ENCODE measurements around the gene TUBGCP6. TPM values are rescaled to one million over a fixed set of nuclear protein-coding genes. Genes with fewer than 3 reads are reported as not detected.
A peak's percentile ranks its signal among the peaks of the same experiment; 100 is the strongest.

TUBGCP6 gene
- polyA plus RNA-seq, 3 donors = 3.7 to 72.8 (median 4.3) TPM

DNA sequence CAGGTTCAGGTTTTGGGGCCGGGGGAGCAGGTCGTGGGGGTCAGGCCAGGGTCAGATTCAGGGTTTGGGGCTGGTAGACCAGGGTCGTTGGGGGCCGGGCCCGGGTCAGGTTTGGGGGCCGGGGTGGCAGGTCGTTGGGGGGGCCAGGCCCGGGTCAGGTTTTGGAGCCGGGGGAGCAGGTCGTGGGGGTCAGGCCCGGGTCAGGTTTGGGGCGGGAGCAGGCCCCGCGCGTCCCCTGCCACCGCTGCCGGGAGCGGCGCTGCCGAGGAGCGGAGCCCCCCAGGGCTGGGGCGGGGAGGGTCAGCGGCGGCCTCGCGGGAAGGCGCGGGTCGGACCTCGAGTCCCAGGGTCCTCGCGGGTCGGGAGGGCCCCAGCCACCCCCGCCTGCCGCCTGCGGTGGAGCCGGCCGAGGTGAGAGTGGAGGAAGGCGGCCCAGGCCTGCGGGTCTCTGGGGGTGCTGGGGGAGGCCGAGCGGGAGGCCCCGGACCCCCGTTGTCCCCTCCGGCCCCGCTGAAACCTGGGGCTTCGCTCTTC lies 58.6 kb downstream of the TUBGCP6 start:
- intact Hi-C loops (cut with micrococcal nuclease) = loop anchor here (2.0 to 5.0 kb wide), 2 partner anchors 13 to 346 kb away; partner anchors contain the start of gene TYMP (in 1 of the 2)

DNA sequence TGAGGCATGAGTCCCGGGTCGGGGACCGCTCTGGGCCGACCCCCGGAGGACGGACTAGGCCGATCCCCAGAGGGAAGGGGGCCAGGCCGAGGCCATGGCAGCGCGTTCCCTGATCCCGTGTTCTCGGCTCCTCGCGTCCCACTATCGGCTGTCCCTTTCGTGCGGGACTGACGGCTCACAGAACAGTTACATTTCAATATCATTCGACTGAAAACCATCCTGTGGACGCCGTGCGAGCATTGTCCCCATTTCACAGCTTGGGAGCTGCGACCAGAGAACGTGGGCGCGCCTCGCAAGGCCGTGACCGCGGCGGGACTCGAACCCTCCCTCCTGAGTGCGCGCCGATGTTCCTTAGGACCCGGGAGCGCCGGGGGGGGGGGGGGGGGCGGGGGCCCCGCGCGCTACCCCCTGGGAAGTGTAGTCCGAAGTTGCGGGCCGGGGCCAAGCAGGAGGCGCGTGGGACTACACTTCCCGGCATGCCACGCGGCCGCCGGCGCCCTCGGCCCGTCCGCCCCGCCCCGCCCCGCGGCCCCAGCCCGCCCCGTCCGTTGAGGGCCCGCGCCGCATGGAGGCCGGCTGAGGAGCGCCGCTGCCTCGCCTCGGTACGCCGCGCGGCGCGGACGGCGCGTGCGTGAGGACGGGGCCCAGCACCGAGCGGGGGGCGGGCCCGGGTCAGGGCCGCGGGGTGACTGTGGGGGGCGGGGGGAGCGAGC lies 59.3 kb downstream of the TUBGCP6 start, which contains the start of gene TRABD:
TSS of gene TRABD (plus strand) at position 539 of the 713 bp plus-strand sequence. CDS start 7,148 bp downstream, outside the sequence.
- no peaks in the 10 kb centered on the region for H3K9me3 Mint-ChIP-seq
- peak within 1 kb of the TSS; percentile 95 for H3K4me3 Mint-ChIP-seq
- WGBS (ENCODE audit: insufficient coverage) = under 1% methylated on average over 37 of the region's 90 CpGs
- peak; percentile 82 to 87 (median 87) for DNase-seq
- H3K36me3 Mint-ChIP-seq = peaks cover 8 to 9% of the 10 kb centered on the region in 2 donors
- peak within 1 kb of the TSS; percentile 83 for H3K9ac ChIP-seq (ENCODE audit: insufficient read depth, low read length, poor library complexity, severe bottlenecking)
- H3K4me3 ChIP-seq (replicated peaks in 1 of 3; ENCODE audit: low read depth in 2 of 3, low read length in 3 of 3) = peak within 1 kb of the TSS; percentile 56 to 86 (median 58)
- H2AFZ ChIP-seq (ENCODE audit: insufficient read depth, low read depth, low read length, poor library complexity, severe bottlenecking) = peak within 1 kb of the TSS; percentile 83
- no peaks in the 10 kb centered on the region for H3K36me3 ChIP-seq (replicated peaks in 1 of 2; ENCODE audit: control insufficient read depth in 1 of 2, insufficient read depth in 2 of 2, low read length in 2 of 2)
- TF ChIP-seq, protein P1, sequence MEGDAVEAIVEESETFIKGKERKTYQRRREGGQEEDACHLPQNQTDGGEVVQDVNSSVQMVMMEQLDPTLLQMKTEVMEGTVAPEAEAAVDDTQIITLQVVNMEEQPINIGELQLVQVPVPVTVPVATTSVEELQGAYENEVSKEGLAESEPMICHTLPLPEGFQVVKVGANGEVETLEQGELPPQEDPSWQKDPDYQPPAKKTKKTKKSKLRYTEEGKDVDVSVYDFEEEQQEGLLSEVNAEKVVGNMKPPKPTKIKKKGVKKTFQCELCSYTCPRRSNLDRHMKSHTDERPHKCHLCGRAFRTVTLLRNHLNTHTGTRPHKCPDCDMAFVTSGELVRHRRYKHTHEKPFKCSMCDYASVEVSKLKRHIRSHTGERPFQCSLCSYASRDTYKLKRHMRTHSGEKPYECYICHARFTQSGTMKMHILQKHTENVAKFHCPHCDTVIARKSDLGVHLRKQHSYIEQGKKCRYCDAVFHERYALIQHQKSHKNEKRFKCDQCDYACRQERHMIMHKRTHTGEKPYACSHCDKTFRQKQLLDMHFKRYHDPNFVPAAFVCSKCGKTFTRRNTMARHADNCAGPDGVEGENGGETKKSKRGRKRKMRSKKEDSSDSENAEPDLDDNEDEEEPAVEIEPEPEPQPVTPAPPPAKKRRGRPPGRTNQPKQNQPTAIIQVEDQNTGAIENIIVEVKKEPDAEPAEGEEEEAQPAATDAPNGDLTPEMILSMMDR (IDR thresholded peaks at IDR 0.05) = no peak
- peaks cover 43% of the 10 kb centered on the region for H3K79me2 ChIP-seq (ENCODE audit: insufficient read depth, low read length)
- no peaks in the 10 kb centered on the region for H4K20me1 ChIP-seq (ENCODE audit: insufficient read depth, low read length)
- no peaks in the 10 kb centered on the region for H3K9me3 ChIP-seq (replicated peaks in 1 of 2; ENCODE audit: control insufficient read depth in 1 of 2, insufficient read depth in 1 of 2, low read length in 2 of 2)
- peak within 1 kb of the TSS; percentile 82 to 96 (median 89) for H3K27ac Mint-ChIP-seq
- H3K27me3 Mint-ChIP-seq (ENCODE audit: low read depth in 3 of 3) = peaks cover 1 to 5% (median 2%) of the 10 kb centered on the region in 3 donors
- H3K4me1 ChIP-seq (ENCODE audit: control insufficient read depth in 1 of 2, insufficient read depth in 2 of 2, low read length in 2 of 2) = peaks cover 56 to 66% of the 10 kb centered on the region in 2 donors
- peaks cover 46% of the 10 kb centered on the region for H3K4me1 Mint-ChIP-seq
- H3K4me2 ChIP-seq (replicated peaks; ENCODE audit: extremely low read depth, low read length, poor library complexity, severe bottlenecking) = peak within 1 kb of the TSS; percentile 96
- H3K27ac ChIP-seq (ENCODE audit: low read depth in 1 of 2, low read length in 2 of 2) = peak within 1 kb of the TSS; percentile 31 to 85
- intact Hi-C loops (cut with micrococcal nuclease) = loop anchor here (2.0 to 5.0 kb wide), 3 partner anchors 13 to 347 kb away; partner anchors contain the start of genes SELENOO (in 2 of the 2) and TYMP (in 1 of the 2)
- no peaks in the 10 kb centered on the region for H3K27me3 ChIP-seq (ENCODE audit: control insufficient read depth in 2 of 2, insufficient read depth in 2 of 2, low read length in 2 of 2)

More for the DNA sequence above, 58.6 kb downstream of the TUBGCP6 start:
- H4K20me1 ChIP-seq (ENCODE audit: insufficient read depth, low read length) = no peaks in the 10 kb centered on the region
- no peaks in the 10 kb centered on the region for H3K9me3 ChIP-seq (replicated peaks in 1 of 2; ENCODE audit: control insufficient read depth in 1 of 2, insufficient read depth in 1 of 2, low read length in 2 of 2)
- no peaks in the 10 kb centered on the region for H3K27me3 ChIP-seq (ENCODE audit: control insufficient read depth in 2 of 2, insufficient read depth in 2 of 2, low read length in 2 of 2)
- peak overlapping the region; percentile 55 to 86 (median 56) for H3K4me3 ChIP-seq (replicated peaks in 1 of 3; ENCODE audit: low read depth in 2 of 3, low read length in 3 of 3)
- peaks cover 43% of the 10 kb centered on the region for H3K79me2 ChIP-seq (ENCODE audit: insufficient read depth, low read length)
- no peak for DNase-seq
- H3K27me3 Mint-ChIP-seq (ENCODE audit: low read depth in 3 of 3) = peaks cover 0 to 4% (median 2%) of the 10 kb centered on the region in 3 donors
- H3K4me1 Mint-ChIP-seq = peaks cover 50% of the 10 kb centered on the region
- no peaks in the 10 kb centered on the region for H3K9me3 Mint-ChIP-seq
- peak overlapping the region; percentile 78 to 96 (median 88) for H3K27ac Mint-ChIP-seq
- peak overlapping the region; percentile 31 to 83 for H3K27ac ChIP-seq (ENCODE audit: low read depth in 1 of 2, low read length in 2 of 2)
- H3K9ac ChIP-seq (ENCODE audit: insufficient read depth, low read length, poor library complexity, severe bottlenecking) = peak overlapping the region; percentile 83
- H3K36me3 ChIP-seq (replicated peaks in 1 of 2; ENCODE audit: control insufficient read depth in 1 of 2, insufficient read depth in 2 of 2, low read length in 2 of 2) = no peaks in the 10 kb centered on the region
- peak overlapping the region; percentile 95 for H3K4me3 Mint-ChIP-seq
- H3K4me1 ChIP-seq (ENCODE audit: control insufficient read depth in 1 of 2, insufficient read depth in 2 of 2, low read length in 2 of 2) = peaks cover 63 to 74% of the 10 kb centered on the region in 2 donors
- WGBS (ENCODE audit: insufficient coverage) = under 1% methylated on average over 44 of the region's 47 CpGs
- H3K4me2 ChIP-seq (replicated peaks; ENCODE audit: extremely low read depth, low read length, poor library complexity, severe bottlenecking) = peak overlapping the region; percentile 96
- H3K36me3 Mint-ChIP-seq = peaks cover 8 to 9% of the 10 kb centered on the region in 2 donors
- H2AFZ ChIP-seq (ENCODE audit: insufficient read depth, low read depth, low read length, poor library complexity, severe bottlenecking) = no peak overlapping the region
- TF ChIP-seq, protein P1 (IDR thresholded peaks at IDR 0.05) = no peak

Data from CD14-positive monocyte (primary cell).